Small intestine (tissue), 7 donors: Measurements from ENCODE around the gene TENM4. TPM values are rescaled to one million over a fixed set of nuclear protein-coding genes. Genes with fewer than 3 reads are reported as not detected.
A peak's percentile ranks its signal among the peaks of the same experiment; 100 is the strongest.

ENCODE experiments used
- DNase-seq, 2 donors: peaks; one replicate each; pipeline versions ENCODE4 v3.0.0 to v3.0.0-alpha.2; 2013
- FAIRE-seq: peaks from 2 replicates; lab custom pipeline; 2012; peaks lifted over from hg19 to GRCh38; lab: Jason Lieb, UNC
- H3K27ac ChIP-seq, 3 donors: one replicate each; pipeline ENCODE4 v1.5.1; 2013; ENCODE audit warnings: low read length in 2 of 3, mild to moderate bottlenecking in 2 of 3, control low read depth in 1 of 3, inconsistent platforms in 1 of 3, low read depth in 1 of 3, moderate library complexity in 1 of 3
- H3K27me3 ChIP-seq, 3 donors: one replicate each; pipeline ENCODE4 v1.6.1; 2013; ENCODE audit warnings: low read length in 3 of 3, inconsistent platforms in 1 of 3; ENCODE audit not compliant: control insufficient read depth in 3 of 3, insufficient read depth in 3 of 3
- H3K36me3 ChIP-seq, 3 donors: one replicate each; pipeline ENCODE4 v1.6.1; 2013; ENCODE audit warnings: low read length in 3 of 3, inconsistent platforms in 1 of 3, low read depth in 1 of 3, mild to moderate bottlenecking in 1 of 3, moderate library complexity in 1 of 3; ENCODE audit not compliant: control insufficient read depth in 3 of 3, insufficient read depth in 2 of 3
- H3K4me1 ChIP-seq, 3 donors: one replicate each; pipeline ENCODE4 v1.6.1; 2013; ENCODE audit warnings: low read length in 2 of 3, inconsistent platforms in 1 of 3, low read depth in 1 of 3, mild to moderate bottlenecking in 1 of 3, moderate library complexity in 1 of 3; ENCODE audit not compliant: control insufficient read depth in 3 of 3, insufficient read depth in 2 of 3
- H3K4me3 ChIP-seq, 3 donors: one replicate each; pipeline ENCODE4 v1.5.1; 2013; ENCODE audit warnings: low read length in 3 of 3, control low read depth in 1 of 3, inconsistent platforms in 1 of 3, low read depth in 1 of 3, mild to moderate bottlenecking in 1 of 3, moderate library complexity in 1 of 3
- H3K9me3 ChIP-seq, 2 donors: one replicate each; pipeline ENCODE4 v1.6.1; 2013; ENCODE audit warnings: low read depth in 1 of 2, low read length in 1 of 2; ENCODE audit not compliant: control insufficient read depth in 2 of 2, insufficient read depth in 1 of 2
- WGBS, 3 donors: extraction: QIAGEN DNeasy Blood & Tissue Kit; methylation state at CpG; one replicate each; pipeline ENCODE4 v1.1.7; 2013; 5-methylcytosine and 5-hydroxymethylcytosine counted together
- polyA plus RNA-seq, 4 donors: library from polyadenylated mRNA; stranded (reverse) in 3 of 4; unstranded in 1 of 4; fragments of 200-250 nt in 3 of 4; fragments of 120-200 nt in 1 of 4; gene quantifications; one replicate each; pipeline versions ENCODE4 v1.2.1 to v1.2.3, GENCODE V29; 2013
- donor health status: healthy with polysubstance abuse.
- donor health status: control.
- donor health status: control.
- donor health status: Bipolar disorder and iron deficiency.
- donor health status: healthy.

TENM4 gene
- polyA plus RNA-seq, 4 donors = under 0.01 to 0.96 (median 0.31) TPM; not detected in 1

- no peak for FAIRE-seq
- no peak overlapping the region for H3K4me3 ChIP-seq
- WGBS, 3 donors = 85 to 94% (median 92%) methylated on average over 2 of the region's 2 CpGs
- no peaks in the 10 kb centered on the region for H3K27me3 ChIP-seq
- DNase-seq = no peak
- H3K27ac ChIP-seq = no peak overlapping the region
- H3K9me3 ChIP-seq = no peaks in the 10 kb centered on the region
- H3K4me1 ChIP-seq = no peaks in the 10 kb centered on the region
- no peaks in the 10 kb centered on the region for H3K36me3 ChIP-seq
Observed at GRCh38 chr11:78662811-78663210, 778.0 kb downstream of the TENM4 start.

- H3K4me1 ChIP-seq = no peaks in the 10 kb centered on the region
- no peak overlapping the region for H3K27ac ChIP-seq
- WGBS, 3 donors = 84 to 89% (median 88%) methylated on average over 4 of the region's 4 CpGs
- no peak overlapping the region for H3K4me3 ChIP-seq
- H3K27me3 ChIP-seq = no peaks in the 10 kb centered on the region
- FAIRE-seq = no peak
- H3K9me3 ChIP-seq = no peaks in the 10 kb centered on the region
- no peak for DNase-seq
- H3K36me3 ChIP-seq = no peaks in the 10 kb centered on the region
Observed at GRCh38 chr11:78660471-78660870, 780.4 kb downstream of the TENM4 start.

GRCh38 chr11:78659326-78660270, 781.2 kb downstream of the TENM4 start:
- H3K36me3 ChIP-seq = no peaks in the 10 kb centered on the region
- 42 to 64% (median 53%) methylated on average over 11 of the region's 11 CpGs for WGBS, 3 donors
- no peak for FAIRE-seq
- no peak overlapping the region for H3K4me3 ChIP-seq
- no peaks in the 10 kb centered on the region for H3K27me3 ChIP-seq
- no peak overlapping the region for H3K27ac ChIP-seq
- peak in 1 of 2 donors; percentile 6 for DNase-seq
- no peaks in the 10 kb centered on the region for H3K4me1 ChIP-seq
- no peaks in the 10 kb centered on the region for H3K9me3 ChIP-seq

- 95 to 96% (median 95%) methylated on average over 31 of the region's 31 CpGs for WGBS, 3 donors
- Histone ChIP-seq H3K4me3 (no peak overlapping the region), H3K27me3 (no peaks in the 10 kb centered on the region), H3K9me3 (no peaks in the 10 kb centered on the region), H3K27ac (no peak overlapping the region), H3K4me1 (no peaks in the 10 kb centered on the region), H3K36me3 (no peaks in the 10 kb centered on the region)
- FAIRE-seq (no peak), DNase-seq (no peak)
Observed at GRCh38 chr11:78657968-78658839, 782.6 kb downstream of the TENM4 start.

GRCh38 chr11:78657441-78657840, 783.4 kb downstream of the TENM4 start:
- FAIRE-seq (no peak), DNase-seq (no peak)

GRCh38 chr11:78656984-78657383, 783.8 kb downstream of the TENM4 start:
- H3K27ac ChIP-seq = no peak overlapping the region
- no peak overlapping the region for H3K4me3 ChIP-seq
- DNase-seq = no peak
- no peaks in the 10 kb centered on the region for H3K4me1 ChIP-seq
- H3K36me3 ChIP-seq = no peaks in the 10 kb centered on the region
- H3K9me3 ChIP-seq = no peaks in the 10 kb centered on the region
- H3K27me3 ChIP-seq = no peaks in the 10 kb centered on the region
- no peak for FAIRE-seq
- 82 to 85% (median 82%) methylated on average over 6 of the region's 6 CpGs for WGBS, 3 donors

More at GRCh38 chr11:78657441-78657840, 783.4 kb downstream of the TENM4 start:
- Histone ChIP-seq H3K9me3 (no peaks in the 10 kb centered on the region), H3K27ac (no peak overlapping the region), H3K4me3 (no peak overlapping the region), H3K4me1 (no peaks in the 10 kb centered on the region), H3K36me3 (no peaks in the 10 kb centered on the region), H3K27me3 (no peaks in the 10 kb centered on the region)
- 73 to 77% (median 76%) methylated on average over 4 of the region's 4 CpGs for WGBS, 3 donors

GRCh38 chr11:78656327-78656726, 784.5 kb downstream of the TENM4 start:
- H3K36me3 ChIP-seq = no peaks in the 10 kb centered on the region
- H3K27me3 ChIP-seq = no peaks in the 10 kb centered on the region
- no peak overlapping the region for H3K4me3 ChIP-seq
- H3K27ac ChIP-seq = no peak overlapping the region
- H3K4me1 ChIP-seq = no peaks in the 10 kb centered on the region
- no peaks in the 10 kb centered on the region for H3K9me3 ChIP-seq
- FAIRE-seq (no peak), DNase-seq (no peak)
- 76 to 84% (median 82%) methylated on average over 4 of the region's 4 CpGs for WGBS, 3 donors

GRCh38 chr11:78655561-78655960, 785.3 kb downstream of the TENM4 start:
- H3K27me3 ChIP-seq = no peaks in the 10 kb centered on the region
- no peak overlapping the region for H3K27ac ChIP-seq
- no peak overlapping the region for H3K4me3 ChIP-seq
- FAIRE-seq (no peak), DNase-seq (no peak)
- H3K9me3 ChIP-seq = no peaks in the 10 kb centered on the region
- H3K4me1 ChIP-seq = no peaks in the 10 kb centered on the region
- 90 to 99% (median 94%) methylated on average over 5 of the region's 5 CpGs for WGBS, 3 donors
- no peaks in the 10 kb centered on the region for H3K36me3 ChIP-seq
